T1000 (cell line): ENCODE measurements around the gene BUB1.
"Not testable (repeated sequence)": the region's sequence is repeated elsewhere in the genome, so short reads cannot be mapped to it uniquely, and the experiment has no call there.

Experiments used
- DNase-seq: peaks from one replicate; lab custom pipeline; 2025; ENCODE audit warnings: mixed read lengths; lab: John Stamatoyannopoulos, UW

The BUB1 gene

GRCh38 chr2:110677530-110678456, at the start of gene BUB1:
BUB1 (minus strand) TSS chr2:110678063; CDS start chr2:110677995, 68 bp downstream.
- DNase-seq, result peak; percentile 89

- DNase-seq, result no peak
Observed at GRCh38 chr2:110726285-110726684, 48.4 kb upstream of the BUB1 start.

- DNase-seq, result no peak
Observed at GRCh38 chr2:110725859-110726258, 48.0 kb upstream of the BUB1 start.

GRCh38 chr2:110725370-110725769, 47.5 kb upstream of the BUB1 start:
- no peak for DNase-seq

GRCh38 chr2:110724820-110725219, 47.0 kb upstream of the BUB1 start:
- no peak for DNase-seq

GRCh38 chr2:110720547-110720946, 42.7 kb upstream of the BUB1 start:
- DNase-seq, result no peak

- no peak for DNase-seq
Observed at GRCh38 chr2:110718990-110719389, 41.1 kb upstream of the BUB1 start.

GRCh38 chr2:110718382-110718781, 40.5 kb upstream of the BUB1 start:
- no peak for DNase-seq

- DNase-seq, result no peak
Observed at GRCh38 chr2:110717734-110718133, 39.9 kb upstream of the BUB1 start.

- DNase-seq, result no peak
Observed at GRCh38 chr2:110716959-110717645, 39.2 kb upstream of the BUB1 start.

GRCh38 chr2:110714452-110715224, 36.8 kb upstream of the BUB1 start:
- DNase-seq, result no peak

GRCh38 chr2:110713513-110714362, 35.9 kb upstream of the BUB1 start:
- DNase-seq, result no peak

- DNase-seq, result no peak
Observed at GRCh38 chr2:110712737-110713136, 34.9 kb upstream of the BUB1 start.

- DNase-seq, result no peak
Observed at GRCh38 chr2:110708455-110708854, 30.6 kb upstream of the BUB1 start.

GRCh38 chr2:110707386-110707965, 29.6 kb upstream of the BUB1 start:
- no peak for DNase-seq

GRCh38 chr2:110702514-110703380, 24.9 kb upstream of the BUB1 start:
- no peak for DNase-seq

- not testable (repeated sequence) for DNase-seq
Observed at GRCh38 chr2:110698253-110698652, 20.4 kb upstream of the BUB1 start.

- DNase-seq, result not testable (repeated sequence)
Observed at GRCh38 chr2:110695146-110695898, 17.5 kb upstream of the BUB1 start.

- DNase-seq, result no peak
Observed at GRCh38 chr2:110691612-110692258, 13.9 kb upstream of the BUB1 start.
